CD4-positive, alpha-beta T cell treated with Interferon gamma for 1 hour (primary cell): ENCODE measurements around the gene JDP2.

Experiments
- DNase-seq: peaks from one replicate; pipeline ENCODE4 v3.0.0-alpha.2; 2020

The JDP2 gene

GRCh38 chr14:75438486-75439080 is 10.8 kb downstream of the JDP2 start:
- DNase-seq = no peak

GRCh38 chr14:75439989-75440388 is 12.2 kb downstream of the JDP2 start:
- DNase-seq = no peak

GRCh38 chr14:75440733-75441477 is 13.1 kb downstream of the JDP2 start:
- no peak for DNase-seq

GRCh38 chr14:75441728-75442127 is 13.9 kb downstream of the JDP2 start:
- DNase-seq = no peak

GRCh38 chr14:75442166-75442565 is 14.3 kb downstream of the JDP2 start:
- no peak for DNase-seq

- DNase-seq = no peak
Measured at GRCh38 chr14:75442642-75443041, 14.8 kb downstream of the JDP2 start.

GRCh38 chr14:75443203-75443969 is 15.6 kb downstream of the JDP2 start:
- no peak for DNase-seq

GRCh38 chr14:75445236-75445635 is 17.4 kb downstream of the JDP2 start:
- DNase-seq = no peak

- DNase-seq = no peak
Measured at GRCh38 chr14:75445963-75446362, 18.1 kb downstream of the JDP2 start.

GRCh38 chr14:75446447-75446846 is 18.6 kb downstream of the JDP2 start:
- no peak for DNase-seq

GRCh38 chr14:75448209-75448608 is 20.4 kb downstream of the JDP2 start:
- DNase-seq = no peak

GRCh38 chr14:75449036-75449435 is 21.2 kb downstream of the JDP2 start:
- no peak for DNase-seq

GRCh38 chr14:75449696-75450095 is 21.9 kb downstream of the JDP2 start:
- no peak for DNase-seq

- DNase-seq = no peak
Measured at GRCh38 chr14:75450381-75451276, 22.8 kb downstream of the JDP2 start.

GRCh38 chr14:75452324-75452723 is 24.5 kb downstream of the JDP2 start:
- DNase-seq = no peak

GRCh38 chr14:75452900-75453816 is 25.3 kb downstream of the JDP2 start:
- no peak for DNase-seq

- DNase-seq = peak; percentile 25
Measured at GRCh38 chr14:75453817-75454434, 26.1 kb downstream of the JDP2 start.

GRCh38 chr14:75454963-75455546 is 27.2 kb downstream of the JDP2 start:
- no peak for DNase-seq

GRCh38 chr14:75456069-75456996 is 28.5 kb downstream of the JDP2 start:
- DNase-seq = no peak

GRCh38 chr14:75456997-75457335 is 29.1 kb downstream of the JDP2 start:
- DNase-seq = no peak
